ENCODE results near the gene MOCS3. TPM values are rescaled to one million over a fixed set of nuclear protein-coding genes. Genes with fewer than 3 reads are reported as not detected.

Gene MOCS3
- total RNA-seq, 1 experiment from 2014 or later, result 13.2 TPM

- no peak for DNase-seq
- BruUV-seq (replicated peaks), result no TSS peak
- peaks cover 81% of the 10 kb centered on the region for H3K36me3 Mint-ChIP-seq (ENCODE audit: insufficient read depth, unreplicated experiment)
- no peaks in the 10 kb centered on the region for H3K9me3 Mint-ChIP-seq (ENCODE audit: low read depth, unreplicated experiment)
- peak overlapping the region; percentile 100 for H3K4me3 Mint-ChIP-seq (ENCODE audit: low read depth, unreplicated experiment)
- peaks cover 18% of the 10 kb centered on the region for H3K4me1 Mint-ChIP-seq (ENCODE audit: low read depth, unreplicated experiment)
- H3K27me3 Mint-ChIP-seq (ENCODE audit: unreplicated experiment), result peaks cover 5% of the 10 kb centered on the region
- CTCF ChIA-PET, result no interaction called here
- peak overlapping the region; percentile 99 for H3K27ac Mint-ChIP-seq (ENCODE audit: unreplicated experiment)
- TF ChIP-seq, protein P1, sequence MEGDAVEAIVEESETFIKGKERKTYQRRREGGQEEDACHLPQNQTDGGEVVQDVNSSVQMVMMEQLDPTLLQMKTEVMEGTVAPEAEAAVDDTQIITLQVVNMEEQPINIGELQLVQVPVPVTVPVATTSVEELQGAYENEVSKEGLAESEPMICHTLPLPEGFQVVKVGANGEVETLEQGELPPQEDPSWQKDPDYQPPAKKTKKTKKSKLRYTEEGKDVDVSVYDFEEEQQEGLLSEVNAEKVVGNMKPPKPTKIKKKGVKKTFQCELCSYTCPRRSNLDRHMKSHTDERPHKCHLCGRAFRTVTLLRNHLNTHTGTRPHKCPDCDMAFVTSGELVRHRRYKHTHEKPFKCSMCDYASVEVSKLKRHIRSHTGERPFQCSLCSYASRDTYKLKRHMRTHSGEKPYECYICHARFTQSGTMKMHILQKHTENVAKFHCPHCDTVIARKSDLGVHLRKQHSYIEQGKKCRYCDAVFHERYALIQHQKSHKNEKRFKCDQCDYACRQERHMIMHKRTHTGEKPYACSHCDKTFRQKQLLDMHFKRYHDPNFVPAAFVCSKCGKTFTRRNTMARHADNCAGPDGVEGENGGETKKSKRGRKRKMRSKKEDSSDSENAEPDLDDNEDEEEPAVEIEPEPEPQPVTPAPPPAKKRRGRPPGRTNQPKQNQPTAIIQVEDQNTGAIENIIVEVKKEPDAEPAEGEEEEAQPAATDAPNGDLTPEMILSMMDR (IDR thresholded peaks at IDR 0.05; ENCODE audit: unreplicated experiment), result no peak
- intact Hi-C loops (cut with micrococcal nuclease; ENCODE audit: unreplicated experiment), result loop anchor here (5.0 kb wide), 1 partner anchor 142 kb away; no protein-coding TSS in a partner anchor
Measured at GRCh38 chr20:50959543-50960126, 1.0 kb downstream of the MOCS3 start.

GRCh38 chr20:50967586-50967985, 9.0 kb downstream of the MOCS3 start:
- intact Hi-C loops (cut with micrococcal nuclease; ENCODE audit: unreplicated experiment), result no loop called here
- no peaks in the 10 kb centered on the region for H3K4me1 Mint-ChIP-seq (ENCODE audit: low read depth, unreplicated experiment)
- TF ChIP-seq, protein P1 (IDR thresholded peaks at IDR 0.05; ENCODE audit: unreplicated experiment), result no peak
- DNase-seq, result no peak
- H3K36me3 Mint-ChIP-seq (ENCODE audit: insufficient read depth, unreplicated experiment), result peaks cover 6% of the 10 kb centered on the region
- H3K9me3 Mint-ChIP-seq (ENCODE audit: low read depth, unreplicated experiment), result no peaks in the 10 kb centered on the region
- no peak overlapping the region for H3K27ac Mint-ChIP-seq (ENCODE audit: unreplicated experiment)
- BruUV-seq (replicated peaks), result no TSS peak
- H3K27me3 Mint-ChIP-seq (ENCODE audit: unreplicated experiment), result peaks cover 67% of the 10 kb centered on the region
- H3K4me3 Mint-ChIP-seq (ENCODE audit: low read depth, unreplicated experiment), result no peak overlapping the region
- CTCF ChIA-PET, result no interaction called here

DNA sequence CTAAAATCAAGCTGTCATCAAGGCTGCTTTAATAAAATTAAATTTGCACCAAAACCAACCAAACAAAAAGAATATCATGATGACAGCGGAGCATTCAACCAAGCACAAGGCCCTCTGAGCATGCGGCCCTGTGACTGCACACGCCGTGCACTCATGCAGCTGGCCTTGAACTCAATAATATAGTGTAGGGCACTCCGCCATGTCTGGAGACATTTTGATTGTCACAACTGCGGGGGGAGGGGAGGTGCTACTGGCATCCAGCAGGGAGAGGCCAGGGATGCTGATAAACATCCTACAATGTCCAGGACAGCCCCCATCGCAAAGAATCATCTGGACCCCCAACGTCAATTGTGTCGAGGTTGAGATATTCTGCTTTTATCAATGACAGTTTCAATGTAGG, 9.7 kb downstream of the MOCS3 start:
- TF ChIP-seq, protein P1 (IDR thresholded peaks at IDR 0.05; ENCODE audit: unreplicated experiment), result no peak
- no TSS peak for BruUV-seq (replicated peaks)
- CTCF ChIA-PET, result no interaction called here

GRCh38 chr20:50969435-50969834, 10.8 kb downstream of the MOCS3 start:
- BruUV-seq (replicated peaks), result no TSS peak
- H3K9me3 Mint-ChIP-seq (ENCODE audit: low read depth, unreplicated experiment), result no peaks in the 10 kb centered on the region
- intact Hi-C loops (cut with micrococcal nuclease; ENCODE audit: unreplicated experiment), result no loop called here
- H3K36me3 Mint-ChIP-seq (ENCODE audit: insufficient read depth, unreplicated experiment), result no peaks in the 10 kb centered on the region
- H3K4me3 Mint-ChIP-seq (ENCODE audit: low read depth, unreplicated experiment), result no peak overlapping the region
- DNase-seq, result no peak
- CTCF ChIA-PET, result no interaction called here
- peaks cover 79% of the 10 kb centered on the region for H3K27me3 Mint-ChIP-seq (ENCODE audit: unreplicated experiment)
- no peaks in the 10 kb centered on the region for H3K4me1 Mint-ChIP-seq (ENCODE audit: low read depth, unreplicated experiment)
- no peak overlapping the region for H3K27ac Mint-ChIP-seq (ENCODE audit: unreplicated experiment)
- TF ChIP-seq, protein P1 (IDR thresholded peaks at IDR 0.05; ENCODE audit: unreplicated experiment), result no peak

More for the DNA sequence above, 9.7 kb downstream of the MOCS3 start:
- Mint-ChIP-seq H3K27me3 (ENCODE audit: unreplicated experiment) (peaks cover 74% of the 10 kb centered on the region), H3K27ac (ENCODE audit: unreplicated experiment) (no peak overlapping the region), H3K9me3 (ENCODE audit: low read depth, unreplicated experiment) (no peaks in the 10 kb centered on the region), H3K36me3 (ENCODE audit: insufficient read depth, unreplicated experiment) (no peaks in the 10 kb centered on the region), H3K4me1 (ENCODE audit: low read depth, unreplicated experiment) (no peaks in the 10 kb centered on the region), H3K4me3 (ENCODE audit: low read depth, unreplicated experiment) (no peak overlapping the region)
- no peak for DNase-seq
- intact Hi-C loops (cut with micrococcal nuclease; ENCODE audit: unreplicated experiment), result no loop called here

Measured in Calu3 (cell line).